ENCODE results near the gene ETFB. TPM values are rescaled to one million over a fixed set of nuclear protein-coding genes. Genes with fewer than 3 reads are reported as not detected.

Gene ETFB
- total RNA-seq, 1 experiment from 2014 or later, result 66.2 TPM

- Histone ChIP-seq H3K9me3 (ENCODE audit: control insufficient read depth, insufficient read depth, low read depth, low read length) (no peaks in the 10 kb centered on the region), H3K27ac (ENCODE audit: low read length) (no peak overlapping the region), H3K27me3 (ENCODE audit: control insufficient read depth, insufficient read depth, low read length) (no peaks in the 10 kb centered on the region), H3K4me3 (ENCODE audit: low read depth in 2 of 2, low read length in 2 of 2) (no peak overlapping the region), H3K4me1 (ENCODE audit: control insufficient read depth, insufficient read depth, low read length) (peaks cover 4% of the 10 kb centered on the region), H3K36me3 (ENCODE audit: control insufficient read depth, insufficient read depth, low read length) (no peaks in the 10 kb centered on the region)
- intact Hi-C loops (cut with micrococcal nuclease; ENCODE audit: unreplicated experiment) (no loop called here), in situ Hi-C loops (cut with HindIII; ENCODE audit: low pct_unique_long_range_greater_than_20kb, low sequenced_read_pairs) (no loop called here)
- DNase-seq (ENCODE audit: low read depth, low spot score), result no peak
- ChIA-PET POLR2A (no interaction called here), CTCF (no interaction called here)
- no peak for ATAC-seq
- TF ChIP-seq CTCF (IDR thresholded peaks at IDR 0.05) (no peak), SIN3A (IDR thresholded peaks at IDR 0.05; ENCODE audit: borderline replicate concordance, insufficient read depth, low read depth, low read length) (no peak), REST (IDR thresholded peaks at IDR 0.05; ENCODE audit: insufficient read depth in 1 of 2, low read depth in 2 of 2, low read length in 1 of 2) (no peak), POLR2AphosphoS5 (IDR thresholded peaks at IDR 0.05; ENCODE audit: low read depth, low read length) (no peak)
- no TSS peak for BruUV-seq (replicated peaks)
Measured at GRCh38 chr19:51359294-51359693, 6.9 kb downstream of the ETFB start.

GRCh38 chr19:51357952-51358351, 8.2 kb downstream of the ETFB start:
- intact Hi-C loops (cut with micrococcal nuclease; ENCODE audit: unreplicated experiment) (no loop called here), in situ Hi-C loops (cut with HindIII; ENCODE audit: low pct_unique_long_range_greater_than_20kb, low sequenced_read_pairs) (no loop called here)
- ChIA-PET CTCF (no interaction called here), POLR2A (no interaction called here)
- H3K4me1 ChIP-seq (ENCODE audit: control insufficient read depth, insufficient read depth, low read length), result no peaks in the 10 kb centered on the region
- no peak overlapping the region for H3K4me3 ChIP-seq (ENCODE audit: low read depth in 2 of 2, low read length in 2 of 2)
- BruUV-seq (replicated peaks), result no TSS peak
- no peaks in the 10 kb centered on the region for H3K36me3 ChIP-seq (ENCODE audit: control insufficient read depth, insufficient read depth, low read length)
- TF ChIP-seq SIN3A (IDR thresholded peaks at IDR 0.05; ENCODE audit: borderline replicate concordance, insufficient read depth, low read depth, low read length) (no peak), CTCF (IDR thresholded peaks at IDR 0.05) (no peak), POLR2AphosphoS5 (IDR thresholded peaks at IDR 0.05; ENCODE audit: low read depth, low read length) (no peak), REST (IDR thresholded peaks at IDR 0.05; ENCODE audit: insufficient read depth in 1 of 2, low read depth in 2 of 2, low read length in 1 of 2) (no peak), TCF7L2 (IDR thresholded peaks at IDR 0.05; ENCODE audit: low read depth, low read length) (no peak)
- H3K27me3 ChIP-seq (ENCODE audit: control insufficient read depth, insufficient read depth, low read length), result no peaks in the 10 kb centered on the region
- DNase-seq (ENCODE audit: low read depth, low spot score) (no peak), ATAC-seq (no peak)
- H3K9me3 ChIP-seq (ENCODE audit: control insufficient read depth, insufficient read depth, low read depth, low read length), result no peaks in the 10 kb centered on the region
- H3K27ac ChIP-seq (ENCODE audit: low read length), result no peak overlapping the region

All from Panc1 (cell line).